ENCODE data around the gene HOXA3.

The HOXA3 gene

GRCh38 chr7:27082171-27082570 lies 70.2 kb downstream of the HOXA3 start:
- peak; percentile 56 for DNase-seq

GRCh38 chr7:27080844-27081436 lies 71.4 kb downstream of the HOXA3 start:
- peak; percentile 67 for DNase-seq

GRCh38 chr7:27079234-27079975 lies 73.0 kb downstream of the HOXA3 start:
- DNase-seq, result peak; percentile 14

GRCh38 chr7:27078616-27079233 lies 73.7 kb downstream of the HOXA3 start:
- no peak for DNase-seq

- no peak for DNase-seq
Measured at GRCh38 chr7:27073076-27073475, 79.3 kb downstream of the HOXA3 start.

GRCh38 chr7:27071622-27072390 lies 80.6 kb downstream of the HOXA3 start:
- DNase-seq, result no peak

GRCh38 chr7:27068259-27068658 lies 84.1 kb downstream of the HOXA3 start:
- DNase-seq, result no peak

GRCh38 chr7:27066148-27066547 lies 86.2 kb downstream of the HOXA3 start:
- peak; percentile 93 for DNase-seq

- DNase-seq, result no peak
Measured at GRCh38 chr7:27065709-27066108, 86.7 kb downstream of the HOXA3 start.

GRCh38 chr7:27064661-27065060 lies 87.7 kb downstream of the HOXA3 start:
- no peak for DNase-seq

- DNase-seq, result no peak
Measured at GRCh38 chr7:27064159-27064558, 88.2 kb downstream of the HOXA3 start.

- DNase-seq, result peak; percentile 22
Measured at GRCh38 chr7:27062946-27063345, 89.4 kb downstream of the HOXA3 start.

Data from EL (cell line).